Measurements from ENCODE around the gene TAS2R41.

DNA sequence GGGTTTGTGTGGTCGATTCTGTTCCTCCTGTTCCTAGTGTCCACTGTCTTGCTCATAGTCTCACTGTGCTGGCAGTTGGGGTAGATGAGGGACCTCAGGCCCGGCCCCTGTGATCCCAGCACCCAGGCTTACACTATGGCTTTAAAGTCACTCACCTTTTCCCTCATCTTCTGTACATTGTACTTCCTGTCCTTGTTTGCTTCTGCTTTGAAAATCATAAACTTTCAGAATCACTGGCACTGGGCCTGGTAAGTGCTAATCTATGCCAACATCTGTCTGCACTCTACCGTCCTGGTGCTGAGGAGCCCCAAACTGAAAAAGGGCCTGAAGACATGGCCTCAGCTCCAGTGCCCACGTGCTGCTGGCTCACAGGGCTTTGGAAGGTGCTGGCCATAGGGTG lies 40.1 kb upstream of the TAS2R41 start:
- TF ChIP-seq CTCF (IDR thresholded peaks at IDR 0.05) (no peak), POLR2AphosphoS5 (IDR thresholded peaks at IDR 0.05) (no peak), POLR2A (IDR thresholded peaks at IDR 0.05) (no peak)
